ENCODE results near the gene FAM174C. TPM values are rescaled to one million over a fixed set of nuclear protein-coding genes. Genes with fewer than 3 reads are reported as not detected.
"Not testable (repeated sequence)": the region's sequence is repeated elsewhere in the genome, so short reads cannot be mapped to it uniquely, and the experiment has no call there.

The FAM174C gene
- total RNA-seq, 4 donors from 2014 or later: 47.2 to 69.1 (median 59.3) TPM

- TF ChIP-seq CTCF (IDR thresholded peaks at IDR 0.05): no peak
- no peak for ATAC-seq (ENCODE audit: low FRiP score)
- DNase-seq (ENCODE audit: low spot score): no peak
These were observed 21.4 kb downstream of the FAM174C start for GRCh38 chr19:1296575-1297271.

- ATAC-seq (ENCODE audit: low FRiP score) (no peak), DNase-seq (ENCODE audit: low spot score) (no peak)
- no peak for TF ChIP-seq CTCF (IDR thresholded peaks at IDR 0.05)
These were observed 22.9 kb downstream of the FAM174C start for GRCh38 chr19:1298235-1298634.

- no peak for TF ChIP-seq CTCF (IDR thresholded peaks at IDR 0.05)
- DNase-seq (ENCODE audit: low spot score) (no peak), ATAC-seq (ENCODE audit: low FRiP score) (no peak)
These were observed 24.5 kb downstream of the FAM174C start for GRCh38 chr19:1299801-1300200.

- ATAC-seq (ENCODE audit: low FRiP score) (no peak), DNase-seq (ENCODE audit: low spot score) (no peak)
- no peak for TF ChIP-seq CTCF (IDR thresholded peaks at IDR 0.05)
These were observed 25.6 kb downstream of the FAM174C start for GRCh38 chr19:1300744-1301490.

- TF ChIP-seq CTCF (IDR thresholded peaks at IDR 0.05): no peak
- no peak for ATAC-seq (ENCODE audit: low FRiP score)
- no peak for DNase-seq (ENCODE audit: low spot score)
These were observed 27.4 kb downstream of the FAM174C start for GRCh38 chr19:1302533-1303239.

- DNase-seq (ENCODE audit: low spot score): no peak
- ATAC-seq (ENCODE audit: low FRiP score): no peak
- TF ChIP-seq CTCF (IDR thresholded peaks at IDR 0.05): no peak
These were observed 29.0 kb downstream of the FAM174C start for GRCh38 chr19:1304197-1304924.

GRCh38 chr19:1305354-1305753 is 30.0 kb downstream of the FAM174C start:
- DNase-seq (ENCODE audit: low spot score): not testable (repeated sequence)

More at GRCh38 chr19:1305354-1305753, 30.0 kb downstream of the FAM174C start:
- ATAC-seq (ENCODE audit: low FRiP score): not testable (repeated sequence)

Measured in omental fat pad (tissue), 4 donors.